ENCODE results near the gene HMG20B.

DNA sequence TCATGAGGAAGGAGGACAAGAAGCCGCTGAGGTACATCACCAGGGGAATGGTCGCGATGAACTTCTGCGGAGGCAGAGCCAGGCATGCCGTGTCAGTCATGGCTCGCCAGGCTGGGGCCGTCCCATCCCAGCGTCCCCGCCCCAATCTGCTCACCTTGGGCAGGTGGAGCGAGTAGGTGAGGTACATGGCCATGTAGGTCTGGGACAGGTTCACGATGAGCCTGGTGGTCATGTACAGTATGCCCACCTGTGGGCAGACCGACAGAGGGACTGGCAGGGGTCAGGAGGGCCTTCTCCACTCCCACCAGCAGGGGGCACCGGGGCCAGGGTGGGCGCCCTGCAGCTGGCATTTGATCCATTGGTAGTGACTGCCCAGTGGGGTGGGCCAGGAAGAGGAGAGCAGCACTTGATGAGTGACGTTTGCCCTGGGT lies 25.4 kb upstream of the HMG20B start:
- no peak for TF ChIP-seq POLR2AphosphoS5 (IDR thresholded peaks at IDR 0.05; ENCODE audit: low read depth)
- TF ChIP-seq, protein P1, sequence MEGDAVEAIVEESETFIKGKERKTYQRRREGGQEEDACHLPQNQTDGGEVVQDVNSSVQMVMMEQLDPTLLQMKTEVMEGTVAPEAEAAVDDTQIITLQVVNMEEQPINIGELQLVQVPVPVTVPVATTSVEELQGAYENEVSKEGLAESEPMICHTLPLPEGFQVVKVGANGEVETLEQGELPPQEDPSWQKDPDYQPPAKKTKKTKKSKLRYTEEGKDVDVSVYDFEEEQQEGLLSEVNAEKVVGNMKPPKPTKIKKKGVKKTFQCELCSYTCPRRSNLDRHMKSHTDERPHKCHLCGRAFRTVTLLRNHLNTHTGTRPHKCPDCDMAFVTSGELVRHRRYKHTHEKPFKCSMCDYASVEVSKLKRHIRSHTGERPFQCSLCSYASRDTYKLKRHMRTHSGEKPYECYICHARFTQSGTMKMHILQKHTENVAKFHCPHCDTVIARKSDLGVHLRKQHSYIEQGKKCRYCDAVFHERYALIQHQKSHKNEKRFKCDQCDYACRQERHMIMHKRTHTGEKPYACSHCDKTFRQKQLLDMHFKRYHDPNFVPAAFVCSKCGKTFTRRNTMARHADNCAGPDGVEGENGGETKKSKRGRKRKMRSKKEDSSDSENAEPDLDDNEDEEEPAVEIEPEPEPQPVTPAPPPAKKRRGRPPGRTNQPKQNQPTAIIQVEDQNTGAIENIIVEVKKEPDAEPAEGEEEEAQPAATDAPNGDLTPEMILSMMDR (IDR thresholded peaks at IDR 0.05; ENCODE audit: insufficient read depth, low read length), result peak; percentile 50

Data from HL-60 (cell line).